Effector memory CD4-positive, alpha-beta T cell (primary cell): ENCODE measurements around the gene PTAFR.

Source experiments
- DNase-seq, 3 donors: peaks; one replicate each; pipeline ENCODE4 v3.0.0-alpha.2; 2020
- H3K27ac ChIP-seq: 2 replicates; pipeline ENCODE4 v1.7.0; 2013; ENCODE audit warnings: mild to moderate bottlenecking, low read length, moderate library complexity; ENCODE audit not compliant: insufficient read depth, poor library complexity, severe bottlenecking
- H3K27me3 ChIP-seq: replicated peaks from 2 replicates; pipeline ENCODE4 v1.7.0; 2013; ENCODE audit warnings: mild to moderate bottlenecking, low read length; ENCODE audit not compliant: insufficient read depth, control insufficient read depth, poor library complexity, severe bottlenecking
- H3K36me3 ChIP-seq: 2 replicates; pipeline ENCODE4 v1.7.0; 2013; ENCODE audit warnings: mild to moderate bottlenecking, low read length, moderate library complexity; ENCODE audit not compliant: control insufficient read depth, insufficient read depth
- H3K4me1 ChIP-seq: 2 replicates; pipeline ENCODE4 v1.7.0; 2013; ENCODE audit warnings: low read length, mild to moderate bottlenecking; ENCODE audit not compliant: control insufficient read depth, insufficient read depth, poor library complexity, severe bottlenecking
- H3K4me3 ChIP-seq: 2 replicates; pipeline ENCODE4 v1.7.0; 2013; ENCODE audit warnings: low read length, low read depth, mild to moderate bottlenecking; ENCODE audit not compliant: insufficient read depth, poor library complexity, severe bottlenecking
- H3K9me3 ChIP-seq: 2 replicates; pipeline ENCODE4 v1.7.0; 2013; ENCODE audit warnings: mild to moderate bottlenecking, low read length, moderate library complexity; ENCODE audit not compliant: control insufficient read depth

Gene PTAFR

GRCh38 chr1:28175955-28176485 lies 470 bp downstream of the PTAFR start:
- H3K27me3 ChIP-seq, result no peaks in the 10 kb centered on the region
- H3K27ac ChIP-seq, result no peak overlapping the region
- H3K4me3 ChIP-seq, result no peak overlapping the region
- H3K36me3 ChIP-seq, result no peaks in the 10 kb centered on the region
- no peaks in the 10 kb centered on the region for H3K9me3 ChIP-seq
- no peak for DNase-seq
- H3K4me1 ChIP-seq, result peaks cover 10% of the 10 kb centered on the region

- Histone ChIP-seq H3K36me3 (no peaks in the 10 kb centered on the region), H3K4me3 (no peak overlapping the region), H3K27ac (no peak overlapping the region), H3K4me1 (peaks cover 16% of the 10 kb centered on the region), H3K9me3 (no peaks in the 10 kb centered on the region), H3K27me3 (no peaks in the 10 kb centered on the region)
- no peak for DNase-seq
These were observed 2.6 kb downstream of the PTAFR start for GRCh38 chr1:28173980-28174297.

GRCh38 chr1:28173151-28173979 lies 3.1 kb downstream of the PTAFR start:
- no peaks in the 10 kb centered on the region for H3K9me3 ChIP-seq
- H3K27me3 ChIP-seq, result no peaks in the 10 kb centered on the region
- H3K36me3 ChIP-seq, result no peaks in the 10 kb centered on the region
- H3K27ac ChIP-seq, result no peak overlapping the region
- no peak for DNase-seq
- H3K4me3 ChIP-seq, result no peak overlapping the region
- peaks cover 22% of the 10 kb centered on the region for H3K4me1 ChIP-seq

GRCh38 chr1:28172713-28173150 lies 3.8 kb downstream of the PTAFR start:
- Histone ChIP-seq H3K9me3 (no peaks in the 10 kb centered on the region), H3K4me1 (peaks cover 23% of the 10 kb centered on the region), H3K4me3 (no peak overlapping the region), H3K27me3 (no peaks in the 10 kb centered on the region), H3K27ac (no peak overlapping the region), H3K36me3 (no peaks in the 10 kb centered on the region)
- no peak for DNase-seq

- H3K9me3 ChIP-seq, result no peaks in the 10 kb centered on the region
- DNase-seq, result no peak
- H3K4me1 ChIP-seq, result peaks cover 23% of the 10 kb centered on the region
- H3K4me3 ChIP-seq, result no peak overlapping the region
- H3K36me3 ChIP-seq, result no peaks in the 10 kb centered on the region
- no peak overlapping the region for H3K27ac ChIP-seq
- no peaks in the 10 kb centered on the region for H3K27me3 ChIP-seq
These were observed 5.2 kb downstream of the PTAFR start for GRCh38 chr1:28171246-28171645.

- Histone ChIP-seq H3K27me3 (no peaks in the 10 kb centered on the region), H3K9me3 (no peaks in the 10 kb centered on the region), H3K27ac (no peak overlapping the region), H3K36me3 (no peaks in the 10 kb centered on the region), H3K4me1 (peaks cover 23% of the 10 kb centered on the region), H3K4me3 (no peak overlapping the region)
- DNase-seq, result no peak
These were observed 6.4 kb downstream of the PTAFR start for GRCh38 chr1:28170001-28170596.

GRCh38 chr1:28163496-28164161 lies 12.9 kb downstream of the PTAFR start:
- no peak for DNase-seq
- Histone ChIP-seq H3K27me3 (no peaks in the 10 kb centered on the region), H3K27ac (no peak overlapping the region), H3K4me3 (no peak overlapping the region), H3K9me3 (no peaks in the 10 kb centered on the region), H3K4me1 (peaks cover 4% of the 10 kb centered on the region), H3K36me3 (no peaks in the 10 kb centered on the region)

GRCh38 chr1:28162151-28162550 lies 14.3 kb downstream of the PTAFR start:
- H3K27me3 ChIP-seq, result no peaks in the 10 kb centered on the region
- H3K27ac ChIP-seq, result no peak overlapping the region
- no peaks in the 10 kb centered on the region for H3K9me3 ChIP-seq
- H3K4me3 ChIP-seq, result no peak overlapping the region
- no peak for DNase-seq
- no peaks in the 10 kb centered on the region for H3K36me3 ChIP-seq
- no peaks in the 10 kb centered on the region for H3K4me1 ChIP-seq

- Histone ChIP-seq H3K4me3 (no peak overlapping the region), H3K4me1 (no peaks in the 10 kb centered on the region), H3K27ac (no peak overlapping the region), H3K36me3 (no peaks in the 10 kb centered on the region), H3K27me3 (no peaks in the 10 kb centered on the region), H3K9me3 (no peaks in the 10 kb centered on the region)
- DNase-seq, result no peak
These were observed 14.7 kb downstream of the PTAFR start for GRCh38 chr1:28161751-28162150.

GRCh38 chr1:28160782-28161266 lies 15.7 kb downstream of the PTAFR start:
- Histone ChIP-seq H3K4me3 (no peak overlapping the region), H3K36me3 (no peaks in the 10 kb centered on the region), H3K9me3 (no peaks in the 10 kb centered on the region), H3K27ac (no peak overlapping the region), H3K4me1 (no peaks in the 10 kb centered on the region), H3K27me3 (no peaks in the 10 kb centered on the region)
- DNase-seq, result no peak
